HUES48 (cell line): ENCODE data around the gene SH3RF3.

ENCODE experiments used
- H3K27ac ChIP-seq: one replicate; pipeline ENCODE4 v1.7.0; 2013; ENCODE audit warnings: low read depth, low read length, inconsistent platforms
- H3K27me3 ChIP-seq: 2 replicates; pipeline ENCODE4 v1.6.1; 2013; ENCODE audit warnings: mild to moderate bottlenecking, low read length; ENCODE audit not compliant: control insufficient read depth, insufficient read depth
- H3K36me3 ChIP-seq: 2 replicates; pipeline ENCODE4 v1.6.1; 2013; ENCODE audit warnings: low read length; ENCODE audit not compliant: control insufficient read depth, insufficient read depth
- H3K4me1 ChIP-seq: 2 replicates; pipeline ENCODE4 v1.6.1; 2013; ENCODE audit warnings: mild to moderate bottlenecking, low read length; ENCODE audit not compliant: control insufficient read depth, insufficient read depth
- H3K4me3 ChIP-seq: 2 replicates; pipeline ENCODE4 v1.5.1; 2013; ENCODE audit warnings: mild to moderate bottlenecking, low read depth, low read length
- H3K9ac ChIP-seq: 2 replicates; pipeline ENCODE4 v1.6.1; 2013; ENCODE audit warnings: mild to moderate bottlenecking, low read depth, low read length, moderate library complexity
- H3K9me3 ChIP-seq: 2 replicates; pipeline ENCODE4 v1.6.1; 2013; ENCODE audit warnings: low read length; ENCODE audit not compliant: control insufficient read depth, insufficient read depth

Gene SH3RF3

GRCh38 chr2:109331896-109332848 is 203.2 kb downstream of the SH3RF3 start:
- Histone ChIP-seq H3K9ac (no peak overlapping the region), H3K27ac (peak overlapping the region; percentile 36), H3K4me3 (no peak overlapping the region), H3K27me3 (no peaks in the 10 kb centered on the region), H3K9me3 (no peaks in the 10 kb centered on the region), H3K36me3 (no peaks in the 10 kb centered on the region), H3K4me1 (peaks cover 18% of the 10 kb centered on the region; the same call in 1 of the 2 replicates)

- H3K27me3 ChIP-seq, result no peaks in the 10 kb centered on the region
- H3K36me3 ChIP-seq, result no peaks in the 10 kb centered on the region
- no peaks in the 10 kb centered on the region for H3K9me3 ChIP-seq
- no peak overlapping the region for H3K27ac ChIP-seq
- H3K9ac ChIP-seq, result no peak overlapping the region
- peaks cover 18% of the 10 kb centered on the region; the same call in 1 of the 2 replicates for H3K4me1 ChIP-seq
- H3K4me3 ChIP-seq, result no peak overlapping the region
Observed at GRCh38 chr2:109332880-109333279, 203.9 kb downstream of the SH3RF3 start.

GRCh38 chr2:109333414-109334210 is 204.6 kb downstream of the SH3RF3 start:
- H3K4me1 ChIP-seq, result peaks cover 18% of the 10 kb centered on the region; the same call in 1 of the 2 replicates
- no peaks in the 10 kb centered on the region for H3K9me3 ChIP-seq
- no peak overlapping the region for H3K27ac ChIP-seq
- no peaks in the 10 kb centered on the region for H3K27me3 ChIP-seq
- no peak overlapping the region for H3K4me3 ChIP-seq
- no peak overlapping the region for H3K9ac ChIP-seq
- no peaks in the 10 kb centered on the region for H3K36me3 ChIP-seq

GRCh38 chr2:109335631-109336176 is 206.7 kb downstream of the SH3RF3 start:
- H3K27me3 ChIP-seq, result no peaks in the 10 kb centered on the region
- H3K36me3 ChIP-seq, result no peaks in the 10 kb centered on the region
- H3K4me3 ChIP-seq, result no peak overlapping the region
- H3K27ac ChIP-seq, result no peak overlapping the region
- peaks cover 18% of the 10 kb centered on the region; the same call in 1 of the 2 replicates for H3K4me1 ChIP-seq
- H3K9ac ChIP-seq, result no peak overlapping the region
- H3K9me3 ChIP-seq, result no peaks in the 10 kb centered on the region

DNA sequence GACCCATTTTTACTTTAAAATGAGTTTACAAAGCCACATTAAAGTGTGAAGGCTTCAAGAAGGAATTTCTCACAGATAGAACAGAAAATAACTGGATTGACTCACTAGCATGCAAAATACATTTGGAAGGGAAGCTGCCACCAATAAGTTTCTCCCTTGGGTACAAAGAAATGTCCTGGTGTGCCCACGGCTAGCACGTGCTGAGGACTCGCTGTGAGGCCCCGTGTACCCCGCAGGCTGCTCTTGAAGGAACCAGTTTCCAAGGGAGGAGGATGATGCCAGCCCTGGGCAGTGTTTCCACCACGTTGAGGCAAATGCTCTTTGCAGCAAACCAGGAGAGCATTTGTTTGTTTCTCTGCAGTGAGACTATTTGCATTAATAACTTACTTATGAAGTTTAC is 207.3 kb downstream of the SH3RF3 start:
- Histone ChIP-seq H3K4me3 (no peak overlapping the region), H3K9ac (no peak overlapping the region), H3K36me3 (no peaks in the 10 kb centered on the region), H3K4me1 (peaks cover 14% of the 10 kb centered on the region; the same call in 1 of the 2 replicates), H3K27ac (no peak overlapping the region), H3K27me3 (no peaks in the 10 kb centered on the region), H3K9me3 (no peaks in the 10 kb centered on the region)

DNA sequence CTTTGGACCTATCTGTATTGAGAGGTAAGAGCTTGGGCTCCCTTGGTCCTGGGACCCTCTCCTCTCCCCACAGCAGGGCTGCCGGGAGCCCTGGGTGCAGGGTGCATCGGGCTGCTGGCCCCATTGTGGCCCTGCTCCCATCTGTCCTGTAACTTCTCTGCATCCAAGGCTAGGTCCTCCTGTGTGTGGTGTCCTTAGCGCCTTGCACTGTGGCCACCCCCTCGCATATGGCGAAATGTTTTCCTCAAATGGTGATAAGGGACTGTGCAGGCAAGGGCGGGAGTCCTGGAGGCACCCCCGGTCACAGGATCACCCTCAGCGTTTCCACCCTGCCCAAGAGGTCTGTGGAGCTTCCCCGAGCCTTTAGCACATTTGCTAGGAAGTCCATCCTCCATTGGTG is 208.2 kb downstream of the SH3RF3 start:
- H3K36me3 ChIP-seq, result no peaks in the 10 kb centered on the region
- no peaks in the 10 kb centered on the region for H3K27me3 ChIP-seq
- H3K27ac ChIP-seq, result no peak overlapping the region
- H3K4me3 ChIP-seq, result no peak overlapping the region
- no peak overlapping the region for H3K9ac ChIP-seq
- H3K4me1 ChIP-seq, result peaks cover 10% of the 10 kb centered on the region; the same call in 1 of the 2 replicates
- H3K9me3 ChIP-seq, result no peaks in the 10 kb centered on the region

- Histone ChIP-seq H3K36me3 (no peaks in the 10 kb centered on the region), H3K4me1 (no peaks in the 10 kb centered on the region), H3K4me3 (no peak overlapping the region), H3K27ac (no peak overlapping the region), H3K9me3 (no peaks in the 10 kb centered on the region), H3K9ac (no peak overlapping the region), H3K27me3 (no peaks in the 10 kb centered on the region)
Observed at GRCh38 chr2:109339519-109339966, 210.5 kb downstream of the SH3RF3 start.

- H3K27me3 ChIP-seq, result no peaks in the 10 kb centered on the region
- no peaks in the 10 kb centered on the region for H3K9me3 ChIP-seq
- no peaks in the 10 kb centered on the region for H3K36me3 ChIP-seq
- no peak overlapping the region for H3K9ac ChIP-seq
- no peaks in the 10 kb centered on the region for H3K4me1 ChIP-seq
- no peak overlapping the region for H3K27ac ChIP-seq
- no peak overlapping the region for H3K4me3 ChIP-seq
Observed at GRCh38 chr2:109340381-109340780, 211.4 kb downstream of the SH3RF3 start.

DNA sequence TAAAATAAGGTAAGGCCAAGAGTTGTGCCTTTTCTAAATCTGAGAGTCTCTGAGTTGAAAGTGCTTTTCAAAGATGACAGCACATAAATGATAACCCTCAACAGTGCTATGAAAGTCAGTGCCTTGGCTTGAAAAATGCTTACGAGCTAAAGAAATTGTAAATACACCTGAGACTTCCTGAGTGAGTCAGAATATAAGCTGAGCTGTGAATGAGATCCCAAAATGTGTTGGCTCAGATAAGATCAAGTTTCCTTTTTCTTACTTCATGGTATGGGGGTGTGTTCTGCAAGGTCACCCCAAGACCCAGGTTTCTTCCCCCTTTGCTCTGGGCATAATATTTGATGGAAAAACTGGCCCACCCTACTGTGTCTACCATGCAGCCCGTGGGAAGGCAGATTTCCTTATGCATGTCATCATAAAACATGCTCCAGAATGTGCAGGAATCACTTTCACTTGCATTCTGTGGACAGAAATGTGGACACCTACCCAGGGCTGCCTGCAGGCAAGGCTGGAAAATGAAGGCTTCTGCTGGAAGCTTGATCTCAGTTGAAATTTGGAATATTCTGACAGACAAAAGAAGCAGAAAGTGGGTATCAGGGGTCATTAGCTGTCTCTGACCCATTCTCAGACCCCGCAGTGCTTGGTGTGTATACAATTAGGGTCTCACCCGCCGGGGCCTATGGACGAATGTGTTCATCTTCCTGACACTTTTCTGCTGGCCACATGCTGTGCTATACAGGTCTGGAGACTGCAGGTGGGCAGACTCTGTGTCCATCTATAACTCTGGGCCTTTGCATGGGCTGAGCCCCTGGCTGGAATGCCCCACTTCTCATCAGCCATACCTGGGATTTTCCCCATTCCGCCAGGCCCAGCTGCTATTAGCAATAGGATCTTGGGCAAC is 212.6 kb downstream of the SH3RF3 start:
- Histone ChIP-seq H3K36me3 (no peaks in the 10 kb centered on the region), H3K9me3 (no peaks in the 10 kb centered on the region)

DNA sequence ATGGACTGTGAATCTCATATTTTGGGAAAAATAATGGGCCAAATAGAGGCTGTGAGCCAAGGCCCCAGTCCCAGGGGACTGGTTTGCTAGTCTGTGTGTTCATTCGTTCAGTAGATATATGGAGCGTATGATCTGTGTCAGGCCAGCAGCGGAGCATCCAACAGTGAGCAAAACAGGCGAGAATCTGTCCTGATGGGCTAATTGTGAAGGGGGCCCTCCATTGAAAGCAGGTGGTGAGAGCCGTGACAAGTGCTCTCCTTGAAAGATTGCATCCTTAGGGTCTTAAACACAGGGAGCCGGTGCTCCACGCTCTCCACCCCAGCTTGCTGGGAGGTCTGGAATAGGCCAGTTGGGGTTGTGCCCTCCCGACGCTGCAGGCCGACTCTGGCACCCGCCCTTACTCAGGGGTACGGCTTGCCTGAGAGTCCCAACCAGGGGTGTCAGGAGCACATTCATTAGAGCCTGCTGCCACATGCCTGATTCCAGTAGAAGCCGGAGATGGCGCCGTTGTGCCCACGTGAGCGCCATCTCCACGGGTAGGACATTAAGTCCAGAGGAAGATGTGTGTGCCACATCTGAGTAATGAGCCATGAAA is 213.3 kb downstream of the SH3RF3 start:
- Histone ChIP-seq H3K27me3 (no peaks in the 10 kb centered on the region), H3K4me1 (no peaks in the 10 kb centered on the region), H3K4me3 (no peak overlapping the region), H3K27ac (no peak overlapping the region), H3K36me3 (no peaks in the 10 kb centered on the region), H3K9me3 (no peaks in the 10 kb centered on the region), H3K9ac (no peak overlapping the region)

More for the DNA sequence above, 212.6 kb downstream of the SH3RF3 start:
- Histone ChIP-seq H3K4me3 (no peak overlapping the region), H3K27me3 (no peaks in the 10 kb centered on the region), H3K4me1 (no peaks in the 10 kb centered on the region), H3K9ac (no peak overlapping the region), H3K27ac (no peak overlapping the region)
